Natural killer cell (primary cell): Measurements from ENCODE around the gene DNAI7. TPM values are rescaled to one million over a fixed set of nuclear protein-coding genes. Genes with fewer than 3 reads are reported as not detected.

Experiments used
- ATAC-seq, 3 donors: fragments of 150-1000 bp in 2 of 3; fragments of 200-7000 bp in 1 of 3; cut with Tn5 transposase; 1 replicate in 1 of 3; 2 replicates in 2 of 3; pipeline ENCODE4 v1.10.0; 2021; ENCODE audit warnings: mild to moderate bottlenecking in 2 of 3, moderate library complexity in 2 of 3
- DNase-seq, 2 donors: peaks; one replicate each; pipeline versions ENCODE4 v3.0.0 to v3.0.0-alpha.2; 2013 to 2021; ENCODE audit warnings: mixed read lengths in 1 of 2
- H3K27ac ChIP-seq: one replicate; pipeline ENCODE4 v1.5.1; 2013; ENCODE audit warnings: mild to moderate bottlenecking, low read length
- H3K27me3 ChIP-seq: one replicate; pipeline ENCODE4 v1.6.1; 2013; ENCODE audit warnings: low read length; ENCODE audit not compliant: control insufficient read depth, insufficient read depth
- H3K36me3 ChIP-seq: one replicate; pipeline ENCODE4 v1.6.1; 2013; ENCODE audit warnings: low read length; ENCODE audit not compliant: control insufficient read depth, insufficient read depth
- H3K4me1 ChIP-seq: one replicate; pipeline ENCODE4 v1.6.1; 2013; ENCODE audit warnings: low read length; ENCODE audit not compliant: control insufficient read depth, insufficient read depth
- H3K4me3 ChIP-seq: one replicate; pipeline ENCODE4 v1.5.1; 2013; ENCODE audit warnings: low read length
- H3K9me3 ChIP-seq: one replicate; pipeline ENCODE4 v1.6.1; 2013; ENCODE audit warnings: low read length; ENCODE audit not compliant: control insufficient read depth, insufficient read depth
- H3K27ac Mint-ChIP-seq, 2 donors: one replicate each; pipeline ENCODE4 v1.8.0; 2022; ENCODE audit warnings: mild to moderate bottlenecking in 2 of 2, mixed read lengths in 2 of 2, moderate library complexity in 1 of 2
- H3K27me3 Mint-ChIP-seq, 2 donors: one replicate each; pipeline ENCODE4 v1.8.0; 2022; ENCODE audit warnings: low read depth in 2 of 2, mixed read lengths in 2 of 2
- H3K36me3 Mint-ChIP-seq: one replicate; pipeline ENCODE4 v1.8.0; 2022; ENCODE audit warnings: mixed read lengths
- H3K4me1 Mint-ChIP-seq, 2 donors: one replicate each; pipeline ENCODE4 v1.8.0; 2022; ENCODE audit warnings: mixed read lengths in 2 of 2
- H3K4me3 Mint-ChIP-seq: one replicate; pipeline ENCODE4 v1.8.0; 2022; ENCODE audit warnings: mild to moderate bottlenecking, moderate library complexity, mixed read lengths
- H3K9me3 Mint-ChIP-seq, 2 donors: one replicate each; pipeline ENCODE4 v1.8.0; 2022; ENCODE audit warnings: mixed read lengths in 2 of 2
- WGBS: methylation state at CpG from one replicate; pipeline ENCODE4 v1.1.7; 2013; ENCODE audit warnings: missing lambda C conversion rate; ENCODE audit not compliant: insufficient coverage; 5-methylcytosine and 5-hydroxymethylcytosine counted together
- intact Hi-C: fragments of 100-400 bp; cut with micrococcal nuclease; formaldehyde crosslinking; loops from one replicate; pipeline ENCODE4 v1.14.2; 2022
- total RNA-seq, 4 donors: library from RNA; stranded (reverse); fragments of 120-200 nt in 1 of 4; gene quantifications; one replicate each; pipeline versions ENCODE4 v1.2.3 to v1.2.4, GENCODE V29; 2013 to 2022
- TF ChIP-seq, protein P1 (sequence below): fragments of 200-600 bp; IDR thresholded peaks from one replicate; pipeline ENCODE4 v1.8.0; 2022; ENCODE audit warnings: antibody characterized with exemption

DNAI7 gene
- total RNA-seq, 3 donors from 2014 or later (not counting 1 experiment from before 2014, with no cell fraction given), result 0.15 to 0.59 (median 0.48) TPM

DNA sequence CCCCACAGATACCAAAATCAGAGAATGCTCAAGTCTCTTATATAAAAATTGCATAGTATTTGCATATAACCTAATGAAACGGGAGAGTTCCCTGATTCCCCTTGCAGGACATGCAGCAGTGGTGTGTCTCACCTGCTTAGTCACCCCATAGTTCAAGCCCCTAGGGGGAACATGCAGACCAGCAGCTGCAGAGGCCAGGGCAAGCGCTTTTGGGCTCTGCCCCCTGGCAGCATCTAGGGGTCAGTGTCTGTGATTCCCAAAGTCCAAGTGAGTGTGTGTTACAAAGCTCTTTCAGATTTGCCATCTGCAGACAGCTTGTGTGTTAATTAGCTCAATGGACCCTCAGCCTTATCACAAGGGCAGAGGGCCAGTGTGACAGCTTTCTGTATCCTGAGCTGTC lies 110.1 kb downstream of the DNAI7 start:
- intact Hi-C loops, result no loop called here
- Mint-ChIP-seq H3K27me3 (no peaks in the 10 kb centered on the region), H3K4me1 (peaks cover 15 to 20% of the 10 kb centered on the region in 2 donors), H3K27ac (no peak overlapping the region), H3K9me3 (no peaks in the 10 kb centered on the region), H3K4me3 (no peak overlapping the region), H3K36me3 (peaks cover 40% of the 10 kb centered on the region)
- Histone ChIP-seq H3K9me3 (no peaks in the 10 kb centered on the region), H3K36me3 (peaks cover 83% of the 10 kb centered on the region), H3K27me3 (no peaks in the 10 kb centered on the region), H3K4me3 (no peak overlapping the region), H3K4me1 (no peaks in the 10 kb centered on the region), H3K27ac (no peak overlapping the region)
- TF ChIP-seq, protein P1, sequence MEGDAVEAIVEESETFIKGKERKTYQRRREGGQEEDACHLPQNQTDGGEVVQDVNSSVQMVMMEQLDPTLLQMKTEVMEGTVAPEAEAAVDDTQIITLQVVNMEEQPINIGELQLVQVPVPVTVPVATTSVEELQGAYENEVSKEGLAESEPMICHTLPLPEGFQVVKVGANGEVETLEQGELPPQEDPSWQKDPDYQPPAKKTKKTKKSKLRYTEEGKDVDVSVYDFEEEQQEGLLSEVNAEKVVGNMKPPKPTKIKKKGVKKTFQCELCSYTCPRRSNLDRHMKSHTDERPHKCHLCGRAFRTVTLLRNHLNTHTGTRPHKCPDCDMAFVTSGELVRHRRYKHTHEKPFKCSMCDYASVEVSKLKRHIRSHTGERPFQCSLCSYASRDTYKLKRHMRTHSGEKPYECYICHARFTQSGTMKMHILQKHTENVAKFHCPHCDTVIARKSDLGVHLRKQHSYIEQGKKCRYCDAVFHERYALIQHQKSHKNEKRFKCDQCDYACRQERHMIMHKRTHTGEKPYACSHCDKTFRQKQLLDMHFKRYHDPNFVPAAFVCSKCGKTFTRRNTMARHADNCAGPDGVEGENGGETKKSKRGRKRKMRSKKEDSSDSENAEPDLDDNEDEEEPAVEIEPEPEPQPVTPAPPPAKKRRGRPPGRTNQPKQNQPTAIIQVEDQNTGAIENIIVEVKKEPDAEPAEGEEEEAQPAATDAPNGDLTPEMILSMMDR, result no peak
- DNase-seq (no peak), ATAC-seq (no peak)
- 91% methylated on average over 2 of the region's 2 CpGs for WGBS

DNA sequence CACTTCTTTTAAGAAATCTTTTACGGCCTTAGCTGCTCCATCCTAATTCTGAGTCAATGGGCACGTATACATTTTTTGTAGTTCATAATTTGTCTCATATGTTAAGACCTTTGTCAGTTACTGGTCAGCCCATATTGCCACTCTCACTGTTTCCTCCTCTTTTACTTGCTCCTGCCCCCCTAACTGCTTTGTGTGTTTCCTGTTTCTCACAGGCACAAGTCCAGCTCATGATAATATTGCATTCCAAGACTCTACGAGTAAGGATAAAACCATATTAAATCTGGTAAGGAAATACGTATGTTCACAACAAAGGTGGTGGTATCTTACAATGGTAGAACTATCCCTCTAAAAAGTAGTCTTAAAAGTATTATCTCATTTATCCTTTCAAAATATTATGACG lies 111.7 kb downstream of the DNAI7 start:
- H3K9me3 Mint-ChIP-seq, result no peaks in the 10 kb centered on the region
- 97% methylated on average over 2 of the region's 5 CpGs for WGBS
- no peak for DNase-seq
- H3K36me3 ChIP-seq, result peaks cover 78% of the 10 kb centered on the region
- intact Hi-C loops, result no loop called here
- no peaks in the 10 kb centered on the region for H3K9me3 ChIP-seq
- no peaks in the 10 kb centered on the region for H3K27me3 Mint-ChIP-seq
- peak overlapping the region in 1 of 2 donors; percentile 6 for H3K27ac Mint-ChIP-seq
- peaks cover 12 to 16% of the 10 kb centered on the region in 2 donors for H3K4me1 Mint-ChIP-seq
- H3K36me3 Mint-ChIP-seq, result peaks cover 37% of the 10 kb centered on the region
- no peak for ATAC-seq
- H3K27ac ChIP-seq, result no peak overlapping the region
- H3K4me3 ChIP-seq, result no peak overlapping the region
- TF ChIP-seq, protein P1, result no peak
- H3K4me3 Mint-ChIP-seq, result no peak overlapping the region
- H3K4me1 ChIP-seq, result no peaks in the 10 kb centered on the region
- no peaks in the 10 kb centered on the region for H3K27me3 ChIP-seq

DNA sequence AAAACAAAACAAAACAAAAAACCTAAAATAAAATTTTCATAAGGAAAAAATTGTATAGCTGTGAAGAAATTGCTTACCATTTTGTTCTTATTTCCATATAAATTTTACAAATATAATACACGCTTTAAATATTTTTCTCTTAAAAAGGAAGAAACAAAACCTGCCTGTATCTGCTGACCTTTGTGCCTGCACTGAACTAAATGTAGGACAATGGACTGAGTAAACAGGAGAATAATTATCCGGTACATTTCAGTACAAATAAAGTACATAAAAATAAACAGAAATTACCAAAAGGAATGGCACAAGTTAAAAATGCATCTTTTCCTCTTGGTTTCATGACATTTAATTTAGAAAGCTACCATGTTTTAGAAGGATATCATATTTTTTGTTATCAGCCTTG lies 112.3 kb downstream of the DNAI7 start:
- H3K27ac ChIP-seq, result no peak overlapping the region
- Mint-ChIP-seq H3K4me1 (peaks cover 8 to 13% of the 10 kb centered on the region in 2 donors), H3K27ac (no peak overlapping the region), H3K4me3 (no peak overlapping the region), H3K36me3 (peaks cover 35% of the 10 kb centered on the region), H3K9me3 (no peaks in the 10 kb centered on the region), H3K27me3 (no peaks in the 10 kb centered on the region)
- peaks cover 75% of the 10 kb centered on the region for H3K36me3 ChIP-seq
- ATAC-seq (no peak), DNase-seq (no peak)
- H3K4me3 ChIP-seq, result no peak overlapping the region
- no peaks in the 10 kb centered on the region for H3K27me3 ChIP-seq
- intact Hi-C loops, result no loop called here
- no peaks in the 10 kb centered on the region for H3K9me3 ChIP-seq
- no peaks in the 10 kb centered on the region for H3K4me1 ChIP-seq
- TF ChIP-seq, protein P1, result no peak
- WGBS, result 100% methylated on average over 2 of the region's 2 CpGs

DNA sequence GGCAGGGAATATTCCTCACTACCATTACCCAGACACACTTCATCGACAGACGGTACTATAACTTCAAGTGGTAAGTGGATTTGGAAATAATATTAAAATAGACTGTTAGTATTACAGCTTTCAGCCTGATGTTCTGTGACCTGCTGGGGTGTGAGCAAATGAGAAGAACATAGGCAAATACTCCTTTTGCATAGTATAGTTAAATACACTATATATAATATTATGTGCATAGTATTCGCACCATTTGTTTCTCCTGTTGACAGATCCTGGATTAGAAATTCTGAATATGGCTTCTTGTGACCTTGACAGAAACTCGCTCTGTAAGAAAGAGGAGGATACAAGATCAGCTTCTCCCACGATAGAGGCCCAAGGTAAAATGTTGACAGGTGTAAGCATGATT lies 115.6 kb downstream of the DNAI7 start:
- Histone ChIP-seq H3K4me3 (no peak overlapping the region), H3K4me1 (no peaks in the 10 kb centered on the region), H3K9me3 (no peaks in the 10 kb centered on the region), H3K36me3 (peaks cover 59% of the 10 kb centered on the region), H3K27ac (no peak overlapping the region), H3K27me3 (no peaks in the 10 kb centered on the region)
- TF ChIP-seq, protein P1, result no peak
- Mint-ChIP-seq H3K4me1 (peaks cover 7 to 11% of the 10 kb centered on the region in 2 donors), H3K9me3 (no peaks in the 10 kb centered on the region), H3K27me3 (no peaks in the 10 kb centered on the region), H3K27ac (no peak overlapping the region), H3K4me3 (no peak overlapping the region), H3K36me3 (peaks cover 17% of the 10 kb centered on the region)
- DNase-seq (no peak), ATAC-seq (no peak)
- WGBS, result 100% methylated on average over 2 of the region's 5 CpGs
- intact Hi-C loops, result no loop called here
